Hepatic stellate cell (primary cell): ENCODE measurements around the gene SPATA31C1.
"Not testable (repeated sequence)": the region's sequence is repeated elsewhere in the genome, so short reads cannot be mapped to it uniquely, and the experiment has no call there.

Experiments
- DNase-seq: peaks from one replicate; pipeline ENCODE4 v3.0.0; 2011; ENCODE audit warnings: low spot score

The SPATA31C1 gene

GRCh38 chr9:87886933-87887505 lies 30.7 kb upstream of the SPATA31C1 start:
- DNase-seq: no peak

GRCh38 chr9:87887661-87888480 lies 29.9 kb upstream of the SPATA31C1 start:
- DNase-seq: no peak

DNA sequence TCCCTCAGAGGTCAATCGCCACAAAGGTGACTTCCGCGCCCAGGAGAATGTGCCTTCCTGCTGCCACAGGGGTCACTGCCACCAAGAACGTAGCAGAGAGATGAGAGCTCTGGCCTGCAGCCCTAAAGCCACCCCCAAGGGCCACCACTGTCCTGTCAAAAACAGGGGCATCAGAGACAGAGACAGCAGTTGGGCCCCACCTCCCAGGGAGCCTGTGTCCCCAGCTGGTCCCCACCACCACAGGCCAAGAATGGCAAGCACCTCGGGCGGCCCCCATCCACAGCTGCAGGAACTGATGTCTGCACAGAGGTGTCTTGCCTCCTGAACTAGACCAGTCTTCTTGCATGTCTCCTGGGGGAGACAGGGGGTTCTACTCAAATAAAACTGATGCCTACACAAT lies 29.3 kb upstream of the SPATA31C1 start:
- no peak for DNase-seq

DNA sequence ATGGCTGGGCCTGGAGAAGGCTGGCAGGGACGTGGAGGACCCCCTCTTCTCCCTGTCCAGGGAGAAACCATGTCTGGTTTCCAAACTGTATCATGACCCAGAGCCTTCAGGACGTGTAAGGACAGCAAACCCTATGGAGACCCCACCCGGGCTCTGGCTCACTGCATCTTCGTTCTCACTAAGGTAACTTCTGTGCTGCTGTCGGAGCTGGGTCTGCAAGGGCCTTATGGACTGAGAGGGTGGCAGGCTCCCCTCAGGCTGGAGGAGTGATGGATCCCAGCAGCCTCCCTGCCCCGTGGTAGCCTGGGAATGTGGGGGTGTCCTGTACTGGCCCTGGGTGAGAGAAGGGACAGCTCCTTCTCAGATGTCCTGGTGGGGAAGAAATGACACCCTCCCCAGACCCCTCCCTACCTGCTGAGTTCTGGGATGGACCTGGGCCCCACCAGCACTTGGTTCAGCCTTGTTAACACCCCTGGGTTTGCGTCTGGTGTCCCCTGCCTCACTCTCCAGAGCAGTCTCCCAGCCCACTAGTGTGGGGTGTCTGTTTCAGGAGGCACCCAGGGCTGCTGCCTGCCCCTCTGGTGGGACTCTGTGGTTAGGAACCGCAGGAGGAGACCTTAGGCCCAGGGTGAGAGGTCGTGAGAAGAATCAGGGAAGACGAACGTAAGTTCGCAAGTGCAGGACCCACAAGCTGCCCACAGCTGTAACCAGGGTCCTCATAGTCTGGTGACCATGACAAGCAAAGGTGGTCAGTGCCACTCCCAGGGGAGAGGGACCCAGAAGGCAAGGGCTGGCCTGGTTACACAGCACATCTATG lies 28.5 kb upstream of the SPATA31C1 start:
- DNase-seq: no peak

DNA sequence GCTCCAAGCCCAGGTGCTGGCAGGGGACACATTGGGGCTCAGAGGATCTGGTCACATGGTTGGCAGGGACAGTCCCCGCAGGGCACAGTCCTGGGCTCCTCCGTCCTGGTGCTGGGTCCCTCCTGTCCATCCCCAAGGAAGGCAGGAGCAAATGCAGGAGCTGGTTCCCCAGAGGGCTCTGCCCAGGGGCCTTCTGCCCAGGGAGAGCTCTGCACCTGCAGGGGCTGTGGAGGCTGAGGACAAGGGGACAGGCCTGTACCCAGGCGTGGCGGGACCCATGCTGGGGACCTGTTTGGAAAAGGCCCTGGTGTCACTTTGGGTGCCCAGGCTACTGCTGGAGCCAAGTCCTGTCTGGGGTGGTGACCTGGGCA lies 27.9 kb upstream of the SPATA31C1 start:
- DNase-seq: no peak

- no peak for DNase-seq
Observed at GRCh38 chr9:87890837-87891236, 26.9 kb upstream of the SPATA31C1 start.

- DNase-seq: no peak
Observed at GRCh38 chr9:87891754-87892153, 26.0 kb upstream of the SPATA31C1 start.

DNA sequence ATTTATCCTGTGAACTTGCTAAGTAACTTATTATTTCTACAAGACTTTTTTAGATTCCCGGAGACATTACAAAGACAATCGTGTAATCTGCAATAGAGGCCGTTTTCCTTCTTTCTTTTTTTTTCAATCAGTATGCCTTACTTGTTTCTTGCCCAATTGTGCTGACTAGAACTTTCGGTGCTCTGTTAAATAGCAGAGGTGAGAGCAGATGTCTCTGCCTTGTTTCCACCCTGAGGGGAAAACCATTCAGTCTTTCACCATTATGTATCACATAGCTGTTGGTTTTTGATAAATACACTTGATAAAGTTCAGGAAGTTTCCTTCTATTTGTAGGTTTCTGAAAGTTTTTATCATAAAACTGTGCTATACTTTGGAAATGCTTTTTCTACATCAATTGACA lies 24.8 kb upstream of the SPATA31C1 start:
- no peak for DNase-seq

DNA sequence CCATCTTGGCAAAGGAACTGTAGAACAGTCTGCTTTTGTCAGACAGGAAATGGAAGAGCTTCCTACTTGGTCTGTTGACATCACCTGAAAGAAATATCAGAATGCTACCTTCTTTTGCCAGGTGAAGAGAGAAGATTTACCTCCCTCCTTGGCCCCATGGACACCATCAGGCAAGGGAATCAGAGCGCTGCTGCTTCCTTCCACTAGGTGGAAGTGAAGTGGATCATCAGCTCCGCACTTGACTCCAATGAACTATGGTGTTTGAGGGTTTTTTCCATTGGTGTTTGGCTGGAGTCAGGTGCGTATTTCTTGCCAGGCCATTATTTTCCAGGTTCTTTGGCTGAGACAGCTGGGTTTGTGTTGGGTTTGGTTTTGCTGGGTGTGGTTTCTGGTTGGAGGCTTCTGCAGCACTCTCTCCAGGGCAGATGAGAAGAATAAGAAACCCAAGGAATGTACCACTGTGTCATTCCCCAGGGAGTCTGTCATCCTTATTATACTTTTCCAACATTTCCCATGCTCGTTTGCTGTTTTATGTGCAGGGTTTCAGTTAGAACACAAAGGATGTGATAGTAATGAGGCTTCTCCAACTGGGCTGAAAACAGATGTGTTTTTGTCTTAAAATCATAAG lies 22.6 kb upstream of the SPATA31C1 start:
- DNase-seq: no peak

- no peak for DNase-seq
Observed at GRCh38 chr9:87896891-87897290, 20.9 kb upstream of the SPATA31C1 start.

GRCh38 chr9:87898151-87898550 lies 19.6 kb upstream of the SPATA31C1 start:
- DNase-seq: no peak

- not testable (repeated sequence) for DNase-seq
Observed at GRCh38 chr9:87902371-87902770, 15.4 kb upstream of the SPATA31C1 start.

DNA sequence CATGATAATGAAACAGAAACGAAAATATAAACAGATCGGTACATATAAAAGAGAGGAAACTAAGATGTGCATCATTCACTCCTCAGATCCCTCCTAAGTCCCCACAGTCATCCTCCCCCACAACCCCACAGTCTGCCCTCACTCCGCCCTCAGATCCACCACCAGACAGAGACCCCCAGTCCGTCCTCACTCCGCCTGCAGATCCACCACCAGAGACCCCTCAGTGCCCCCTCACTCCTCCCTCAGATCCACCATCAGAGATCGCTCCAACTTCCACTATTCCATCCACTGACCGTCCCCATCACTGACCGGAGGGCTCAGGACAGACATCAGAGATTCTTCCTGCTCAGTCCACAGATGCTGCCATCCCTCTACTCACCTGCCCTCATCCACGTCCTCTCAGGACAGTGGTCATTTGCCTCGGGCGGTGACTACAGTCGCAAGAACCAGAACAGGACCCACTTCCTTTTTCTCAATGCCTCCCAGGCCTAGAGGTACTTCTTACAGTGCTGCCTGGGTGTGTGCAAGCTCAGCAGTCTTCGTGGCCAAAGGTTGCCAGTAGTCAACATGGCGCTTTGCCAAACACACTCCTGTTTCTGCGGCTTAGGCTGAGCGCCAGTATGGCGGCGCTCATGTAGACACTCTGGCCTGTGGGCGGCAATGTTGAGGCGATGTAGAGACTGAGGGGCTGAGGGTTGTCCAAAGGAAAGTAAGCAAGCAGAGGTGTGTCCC lies 8.3 kb upstream of the SPATA31C1 start:
- DNase-seq: no peak

- no peak for DNase-seq
Observed at GRCh38 chr9:87910821-87911220, 6.9 kb upstream of the SPATA31C1 start.

DNA sequence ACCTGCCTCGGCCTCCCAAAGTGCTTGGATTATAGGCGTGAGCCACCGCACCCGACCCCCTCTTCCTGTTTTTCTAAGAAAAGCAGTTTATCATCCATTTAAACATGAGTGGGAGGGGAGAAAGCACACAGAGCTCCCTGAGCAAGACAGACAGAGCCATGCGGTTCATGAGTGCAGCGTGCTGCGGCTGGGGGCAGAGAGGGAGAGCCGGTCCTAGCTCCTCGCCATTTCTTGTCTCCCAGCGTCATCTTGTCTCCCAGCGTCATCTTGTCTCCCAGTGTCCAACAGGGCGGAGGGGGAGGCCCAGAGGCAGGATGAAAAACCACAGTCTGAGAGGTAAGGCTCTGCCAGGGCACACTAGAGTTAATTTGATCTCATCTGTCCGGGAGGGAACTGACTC lies 1.3 kb downstream of the SPATA31C1 start:
- not testable (repeated sequence) for DNase-seq

- not testable (repeated sequence) for DNase-seq
Observed at GRCh38 chr9:87921561-87921960, 3.8 kb downstream of the SPATA31C1 start.

DNA sequence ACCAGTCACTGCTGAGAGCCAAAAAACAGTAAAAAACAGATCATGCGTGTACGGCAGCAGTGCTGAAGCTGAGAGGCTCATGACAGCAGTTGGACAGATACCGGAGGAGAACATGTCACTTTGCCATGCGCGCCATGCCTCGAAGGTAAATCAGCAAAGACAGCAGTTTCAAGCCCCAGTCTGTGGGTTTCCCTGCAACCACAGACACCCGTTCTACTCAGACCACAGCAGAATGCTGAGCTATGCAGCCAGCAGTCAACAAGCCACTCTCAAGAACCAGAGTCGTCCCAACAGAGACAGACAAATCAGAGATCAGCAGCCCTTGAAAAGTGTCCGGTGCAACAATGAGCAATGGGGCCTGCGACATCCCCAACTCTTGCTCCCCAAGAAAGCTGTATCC lies 5.2 kb downstream of the SPATA31C1 start:
- DNase-seq: not testable (repeated sequence)

GRCh38 chr9:87924851-87925250 lies 7.1 kb downstream of the SPATA31C1 start:
- not testable (repeated sequence) for DNase-seq

GRCh38 chr9:87929152-87929551 lies 11.4 kb downstream of the SPATA31C1 start:
- DNase-seq: not testable (repeated sequence)

- DNase-seq: not testable (repeated sequence)
Observed at GRCh38 chr9:87934444-87934843, 16.7 kb downstream of the SPATA31C1 start.

- not testable (repeated sequence) for DNase-seq
Observed at GRCh38 chr9:87937352-87937751, 19.6 kb downstream of the SPATA31C1 start.

GRCh38 chr9:87937918-87938317 lies 20.2 kb downstream of the SPATA31C1 start:
- DNase-seq: not testable (repeated sequence)
